Measurements from ENCODE around the gene C10orf120.

C10orf120 gene

GRCh38 chr10:122660696-122661095 is 39.0 kb downstream of the C10orf120 start:
- DNase-seq (ENCODE audit: low read depth), result no peak

GRCh38 chr10:122659651-122660050 is 40.0 kb downstream of the C10orf120 start:
- DNase-seq (ENCODE audit: low read depth), result no peak

GRCh38 chr10:122659126-122659525 is 40.5 kb downstream of the C10orf120 start:
- no peak for DNase-seq (ENCODE audit: low read depth)

- no peak for DNase-seq (ENCODE audit: low read depth)
These were observed 41.1 kb downstream of the C10orf120 start for GRCh38 chr10:122658356-122659049.

GRCh38 chr10:122657729-122658128 is 41.9 kb downstream of the C10orf120 start:
- DNase-seq (ENCODE audit: low read depth), result no peak

- no peak for DNase-seq (ENCODE audit: low read depth)
These were observed 42.4 kb downstream of the C10orf120 start for GRCh38 chr10:122657255-122657654.

- no peak for DNase-seq (ENCODE audit: low read depth)
These were observed 42.9 kb downstream of the C10orf120 start for GRCh38 chr10:122656741-122657140.

- DNase-seq (ENCODE audit: low read depth), result no peak
These were observed 43.3 kb downstream of the C10orf120 start for GRCh38 chr10:122656308-122656705.

- no peak for DNase-seq (ENCODE audit: low read depth)
These were observed 43.9 kb downstream of the C10orf120 start for GRCh38 chr10:122655524-122656307.

- DNase-seq (ENCODE audit: low read depth), result no peak
These were observed 49.3 kb downstream of the C10orf120 start for GRCh38 chr10:122650331-122650730.

GRCh38 chr10:122649903-122650302 is 49.7 kb downstream of the C10orf120 start:
- no peak for DNase-seq (ENCODE audit: low read depth)

GRCh38 chr10:122648599-122649428 is 50.8 kb downstream of the C10orf120 start:
- no peak for DNase-seq (ENCODE audit: low read depth)

All from CMK (cell line).